ENCODE measurements around the gene ZC3HAV1L.

- TF ChIP-seq EZH2 (IDR thresholded peaks at IDR 0.05) (no peak), POLR2AphosphoS5 (IDR thresholded peaks at IDR 0.05; ENCODE audit: borderline replicate concordance, low read depth, low read length) (no peak)
These were observed 43.8 kb downstream of the ZC3HAV1L start for GRCh38 chr7:138992052-138992531.

All from SK-N-MC (cell line).